Left ventricle myocardium inferior (tissue), 1 donor: ENCODE results near the gene HCK. TPM values are rescaled to one million over a fixed set of nuclear protein-coding genes. Genes with fewer than 3 reads are reported as not detected.

ENCODE experiments used
- DNase-seq: peaks from one replicate; pipeline ENCODE4 v3.0.0-alpha.2; 2020
- H3K27ac ChIP-seq: fragments of 200-600 bp; replicated peaks from 2 replicates; pipeline ENCODE4 v1.8.0; 2021
- H3K27me3 ChIP-seq: fragments of 200-600 bp; 2 replicates; pipeline ENCODE4 v1.8.0; 2021; ENCODE audit warnings: low read depth
- H3K36me3 ChIP-seq: fragments of 200-600 bp; 2 replicates; pipeline ENCODE4 v1.8.0; 2021
- H3K4me1 ChIP-seq: fragments of 200-600 bp; 2 replicates; pipeline ENCODE4 v1.8.0; 2021
- H3K4me3 ChIP-seq: fragments of 200-600 bp; 2 replicates; pipeline ENCODE4 v1.8.0; 2021; ENCODE audit warnings: mild to moderate bottlenecking, moderate library complexity
- H3K9me3 ChIP-seq: fragments of 200-600 bp; replicated peaks from 2 replicates; pipeline ENCODE4 v1.8.0; 2021
- intact Hi-C: fragments of 100-400 bp; cut with micrococcal nuclease; formaldehyde crosslinking; loops from one replicate; pipeline ENCODE4 v1.11.0; 2022
- total RNA-seq: library from RNA; stranded (reverse); fragmentation: NEBNext Ultra II Directional; extraction: Animal tissue kit (Norgen Biotek cat#: 25700); gene quantifications from one replicate; pipeline ENCODE4 v1.2.1, GENCODE V29; 2021
- TF ChIP-seq, protein P1 (sequence below): fragments of 200-600 bp; IDR thresholded peaks from 2 replicates; pipeline ENCODE4 v1.8.0; 2021; ENCODE audit warnings: antibody characterized with exemption, mild to moderate bottlenecking, borderline replicate concordance
- donor health status: DM: no; HTN: yes; CAD: no; lungs with severe emphysema.

HCK gene
- total RNA-seq, 1 donor from 2014 or later, result 4.3 TPM

- Histone ChIP-seq H3K36me3 (no peaks in the 10 kb centered on the region), H3K4me3 (no peak overlapping the region), H3K4me1 (no peaks in the 10 kb centered on the region), H3K27me3 (peaks cover 45% of the 10 kb centered on the region), H3K9me3 (no peaks in the 10 kb centered on the region), H3K27ac (no peak overlapping the region)
- no peak for DNase-seq
- TF ChIP-seq, protein P1, sequence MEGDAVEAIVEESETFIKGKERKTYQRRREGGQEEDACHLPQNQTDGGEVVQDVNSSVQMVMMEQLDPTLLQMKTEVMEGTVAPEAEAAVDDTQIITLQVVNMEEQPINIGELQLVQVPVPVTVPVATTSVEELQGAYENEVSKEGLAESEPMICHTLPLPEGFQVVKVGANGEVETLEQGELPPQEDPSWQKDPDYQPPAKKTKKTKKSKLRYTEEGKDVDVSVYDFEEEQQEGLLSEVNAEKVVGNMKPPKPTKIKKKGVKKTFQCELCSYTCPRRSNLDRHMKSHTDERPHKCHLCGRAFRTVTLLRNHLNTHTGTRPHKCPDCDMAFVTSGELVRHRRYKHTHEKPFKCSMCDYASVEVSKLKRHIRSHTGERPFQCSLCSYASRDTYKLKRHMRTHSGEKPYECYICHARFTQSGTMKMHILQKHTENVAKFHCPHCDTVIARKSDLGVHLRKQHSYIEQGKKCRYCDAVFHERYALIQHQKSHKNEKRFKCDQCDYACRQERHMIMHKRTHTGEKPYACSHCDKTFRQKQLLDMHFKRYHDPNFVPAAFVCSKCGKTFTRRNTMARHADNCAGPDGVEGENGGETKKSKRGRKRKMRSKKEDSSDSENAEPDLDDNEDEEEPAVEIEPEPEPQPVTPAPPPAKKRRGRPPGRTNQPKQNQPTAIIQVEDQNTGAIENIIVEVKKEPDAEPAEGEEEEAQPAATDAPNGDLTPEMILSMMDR, result no peak
- intact Hi-C loops, result no loop called here
Observed at GRCh38 chr20:32070690-32071213, 18.7 kb downstream of the HCK start.

GRCh38 chr20:32071395-32072167, 19.5 kb downstream of the HCK start:
- TF ChIP-seq, protein P1, result no peak

GRCh38 chr20:32072168-32072750, 20.2 kb downstream of the HCK start:
- no peak for DNase-seq
- intact Hi-C loops, result no loop called here
- TF ChIP-seq, protein P1, result no peak
- Histone ChIP-seq H3K36me3 (no peaks in the 10 kb centered on the region), H3K27ac (no peak overlapping the region), H3K4me3 (no peak overlapping the region), H3K4me1 (no peaks in the 10 kb centered on the region), H3K9me3 (no peaks in the 10 kb centered on the region), H3K27me3 (peaks cover 44% of the 10 kb centered on the region)

More at GRCh38 chr20:32071395-32072167, 19.5 kb downstream of the HCK start:
- Histone ChIP-seq H3K9me3 (no peaks in the 10 kb centered on the region), H3K4me3 (no peak overlapping the region), H3K27ac (no peak overlapping the region), H3K4me1 (no peaks in the 10 kb centered on the region), H3K36me3 (no peaks in the 10 kb centered on the region), H3K27me3 (peaks cover 45% of the 10 kb centered on the region)
- no peak for DNase-seq
- intact Hi-C loops, result no loop called here

- Histone ChIP-seq H3K9me3 (no peaks in the 10 kb centered on the region), H3K4me3 (no peak overlapping the region), H3K27me3 (peaks cover 27% of the 10 kb centered on the region), H3K4me1 (no peaks in the 10 kb centered on the region), H3K27ac (no peak overlapping the region), H3K36me3 (no peaks in the 10 kb centered on the region)
- intact Hi-C loops, result no loop called here
- no peak for DNase-seq
- TF ChIP-seq, protein P1, result no peak
Observed at GRCh38 chr20:32075534-32075933, 23.5 kb downstream of the HCK start.

DNA sequence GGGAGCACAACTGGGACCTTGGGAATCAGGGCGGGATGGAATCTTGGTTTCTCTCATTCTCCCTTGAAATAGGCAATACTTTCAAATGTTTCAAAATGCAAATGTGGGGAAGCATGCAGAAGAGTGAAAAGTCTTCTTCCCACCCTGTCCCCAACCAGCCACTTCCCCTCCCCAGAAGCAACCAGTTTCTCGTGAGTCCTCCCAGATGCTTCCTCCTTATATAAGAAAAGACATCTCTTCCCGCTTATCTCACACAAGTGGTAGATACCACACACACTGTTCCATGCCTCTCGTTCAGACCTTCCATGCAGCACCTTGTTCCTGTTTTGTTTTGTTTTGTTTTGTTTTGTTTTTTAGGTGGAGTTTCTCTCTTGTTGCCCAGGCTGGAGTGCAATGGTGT, 25.1 kb downstream of the HCK start:
- DNase-seq, result no peak
- TF ChIP-seq, protein P1, result no peak
- Histone ChIP-seq H3K36me3 (no peaks in the 10 kb centered on the region), H3K4me1 (no peaks in the 10 kb centered on the region), H3K9me3 (no peaks in the 10 kb centered on the region), H3K27ac (no peak overlapping the region), H3K27me3 (peaks cover 42% of the 10 kb centered on the region), H3K4me3 (no peak overlapping the region)
- intact Hi-C loops, result no loop called here
